Spleen (tissue), 11 donors: ENCODE data around the gene ACVRL1. TPM values are rescaled to one million over a fixed set of nuclear protein-coding genes. Genes with fewer than 3 reads are reported as not detected.

Source experiments
- DNase-seq: peaks from one replicate; pipeline ENCODE4 v3.0.0-alpha.2; 2020
- H3K27ac ChIP-seq, 8 donors: fragments of 200-600 bp; sonication (generic) in 7 of 8; 1 replicate in 4 of 8; 2 replicates in 4 of 8; pipeline versions ENCODE4 v1.5.0 to v1.8.0; 2016 to 2021; ENCODE audit warnings: inconsistent platforms in 4 of 8, mild to moderate bottlenecking in 4 of 8, moderate library complexity in 1 of 8
- H3K27me3 ChIP-seq, 7 donors: fragments of 200-600 bp; sonication (generic) in 6 of 7; replicated peaks in 1 of 7; 1 replicate in 4 of 7; 2 replicates in 3 of 7; pipeline versions ENCODE4 v1.5.0 to v1.8.0; 2016 to 2021; ENCODE audit warnings: inconsistent platforms in 3 of 7, mild to moderate bottlenecking in 1 of 7
- H3K36me3 ChIP-seq, 6 donors: fragments of 200-600 bp; sonication (generic) in 5 of 6; 1 replicate in 4 of 6; 2 replicates in 2 of 6; pipeline versions ENCODE4 v1.5.0 to v1.8.0; 2016 to 2021; ENCODE audit warnings: inconsistent platforms in 2 of 6
- H3K4me1 ChIP-seq, 6 donors: fragments of 200-600 bp; sonication (generic) in 5 of 6; 1 replicate in 3 of 6; 2 replicates in 3 of 6; pipeline versions ENCODE4 v1.5.0 to v1.8.0; 2016 to 2021; ENCODE audit warnings: inconsistent platforms in 3 of 6
- H3K4me3 ChIP-seq, 8 donors: fragments of 200-600 bp; sonication (generic) in 7 of 8; 1 replicate in 4 of 8; 2 replicates in 4 of 8; pipeline versions ENCODE4 v1.5.0 to v1.8.0; 2016 to 2021; ENCODE audit warnings: inconsistent platforms in 4 of 8, mild to moderate bottlenecking in 4 of 8, moderate library complexity in 2 of 8
- H3K9me3 ChIP-seq, 8 donors: fragments of 200-600 bp; sonication (generic) in 7 of 8; 1 replicate in 4 of 8; 2 replicates in 4 of 8; pipeline versions ENCODE4 v1.5.0 to v1.8.0; 2016 to 2021; ENCODE audit warnings: inconsistent platforms in 4 of 8
- CTCF ChIP-seq, 11 experiments: fragments of 200-600 bp in 7 of 11; fragments of 450-650 bp in 4 of 11; sonication (generic) in 4 of 11; IDR thresholded peaks in 8 of 11; conservative IDR thresholded peaks in 3 of 11; 1 replicate in 7 of 11; 2 replicates in 4 of 11; pipeline versions ENCODE4 v1.4.0 to v1.8.0; 2016 to 2021; ENCODE audit warnings: antibody characterized with exemption in 11 of 11, inconsistent platforms in 4 of 11, mild to moderate bottlenecking in 1 of 11
- POLR2A ChIP-seq, 3 donors: fragments of 450-650 bp; IDR thresholded peaks; one replicate each; pipeline ENCODE4 v1.5.1; 2017; ENCODE audit warnings: antibody characterized with exemption in 3 of 3, mild to moderate bottlenecking in 1 of 3
- POLR2AphosphoS5 ChIP-seq, 3 donors: sonication (generic); formaldehyde crosslinking; IDR thresholded peaks; one replicate each; pipeline ENCODE4 v1.5.1; 2017; ENCODE audit warnings: antibody characterized with exemption in 3 of 3
- WGBS, 5 donors: extraction: QIAGEN DNeasy Blood & Tissue Kit in 3 of 5; methylation state at CpG; one replicate each; pipeline versions ENCODE4 v1.1.5 to v1.1.7; 2013 to 2018; 5-methylcytosine and 5-hydroxymethylcytosine counted together
- intact Hi-C: fragments of 100-400 bp; cut with DNase I; formaldehyde crosslinking; loops from one replicate; pipeline ENCODE4 v1.15.0; 2023; ENCODE audit warnings: low total_unique reads
- polyA plus RNA-seq, 3 donors: library from polyadenylated mRNA; stranded (reverse); fragments of 200-250 nt; gene quantifications; one replicate each; pipeline ENCODE4 v1.2.1, GENCODE V29; 2013
- total RNA-seq, 7 donors: library from RNA; depleted of rRNA in 3 of 7; stranded (reverse); fragments of >200 nt in 3 of 7; fragmentation: NEBNext Ultra II Directional in 4 of 7; extraction: Animal tissue kit (Norgen Biotek cat#: 25700) in 4 of 7; gene quantifications; one replicate each; pipeline versions ENCODE4 v1.1.0 to v1.2.1, GENCODE V29; 2016 to 2021
- donor health status: healthy with polysubstance abuse.
- donor health status: DM: no; HTN: no; CAD: no; lungs with moderate emphysema.
- donor health status: DM: no; HTN: no; CAD: no.
- donor health status: Bipolar disorder and iron deficiency.
- donor health status: healthy.
- donor health status: DM: no; HTN: no; CAD: no.
- donor health status: DM: yes; HTN: yes; CAD: no.

Gene ACVRL1
- total and polyA plus RNA-seq, 10 donors: 12.5 to 109 (median 89.1) TPM

DNA sequence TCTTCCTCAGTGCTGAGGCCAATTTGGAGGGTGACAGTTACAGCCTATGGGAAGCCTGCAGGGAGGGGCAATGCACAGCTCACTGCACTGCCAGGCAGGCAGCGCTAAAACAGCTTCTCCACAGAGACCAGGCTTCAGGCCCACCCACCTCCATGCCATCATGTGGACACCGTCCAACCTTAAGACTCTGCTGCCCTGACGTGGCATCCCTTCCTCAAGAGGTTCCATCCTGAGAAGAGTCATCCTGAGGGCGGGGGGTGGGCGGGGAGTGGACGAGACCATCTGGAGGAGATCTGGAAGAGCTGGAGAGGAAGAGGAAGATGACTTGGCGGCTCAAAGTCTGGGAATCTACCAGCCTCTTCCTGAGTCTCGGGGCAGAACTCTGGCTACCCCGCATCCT is 8.4 kb upstream of the ACVRL1 start:
- no peak for TF ChIP-seq CTCF (IDR thresholded peaks at IDR 0.05 in 8 of 11, conservative IDR thresholded peaks at IDR 0.05 in 3 of 11)
- TF ChIP-seq POLR2AphosphoS5 (IDR thresholded peaks at IDR 0.05): peak in 1 of 3 donors; percentile 51
- no peak for TF ChIP-seq POLR2A (IDR thresholded peaks at IDR 0.05)
- H3K27ac ChIP-seq: peak overlapping the region in 2 of 8 donors; percentile 18 to 27
- WGBS, 5 donors: 49 to 63% (median 52%) methylated on average over 8 to 9 of the region's 9 CpGs

DNA sequence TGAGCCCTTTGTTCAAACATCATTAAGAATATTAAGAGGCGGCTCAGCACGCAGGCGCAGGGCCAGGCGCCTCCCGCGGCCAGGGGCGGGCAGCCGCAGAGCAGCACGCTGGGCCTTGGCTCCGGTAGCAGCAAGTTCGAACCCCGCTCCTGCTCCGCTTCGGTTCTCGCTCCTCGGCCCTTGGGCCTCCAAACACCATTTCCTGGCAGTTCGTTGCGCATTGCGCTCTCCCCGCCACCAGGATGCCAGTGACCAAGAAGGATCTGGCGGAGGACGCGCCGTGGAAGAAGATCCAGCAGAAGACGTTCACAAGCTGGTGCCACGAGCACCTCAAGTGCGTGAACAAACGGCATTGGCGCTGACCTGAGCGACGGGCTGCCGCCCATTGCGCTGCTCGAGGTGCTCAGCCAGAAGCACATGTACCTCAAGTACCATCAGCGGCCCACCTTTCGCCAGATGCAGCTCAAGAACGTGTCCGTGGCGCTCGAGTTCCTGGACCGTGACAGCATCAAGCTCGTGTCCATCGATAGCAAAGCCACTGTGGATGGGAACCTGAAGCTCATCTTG is 6.9 kb upstream of the ACVRL1 start:
- peaks cover 4 to 49% (median 27%) of the 10 kb centered on the region in 6 donors for H3K4me1 ChIP-seq
- no peak for DNase-seq
- H3K27me3 ChIP-seq: peaks cover 0 to 4% (median 0%) of the 10 kb centered on the region in 7 donors
- no peak overlapping the region for H3K4me3 ChIP-seq
- intact Hi-C loops: no loop called here
- H3K9me3 ChIP-seq: no peaks in the 10 kb centered on the region
- no peaks in the 10 kb centered on the region for H3K36me3 ChIP-seq
- no peak overlapping the region for H3K27ac ChIP-seq
- 94 to 97% (median 96%) methylated on average over 33 to 43 of the region's 43 CpGs for WGBS, 5 donors
- no peak for TF ChIP-seq CTCF (IDR thresholded peaks at IDR 0.05 in 8 of 11, conservative IDR thresholded peaks at IDR 0.05 in 3 of 11)
- no peak for TF ChIP-seq POLR2AphosphoS5 (IDR thresholded peaks at IDR 0.05)
- no peak for TF ChIP-seq POLR2A (IDR thresholded peaks at IDR 0.05)

More for the DNA sequence above, 8.4 kb upstream of the ACVRL1 start:
- Histone ChIP-seq H3K36me3 (no peaks in the 10 kb centered on the region), H3K4me1 (peaks cover 0 to 49% (median 22%) of the 10 kb centered on the region in 6 donors), H3K9me3 (no peaks in the 10 kb centered on the region), H3K4me3 (no peak overlapping the region), H3K27me3 (peaks cover 0 to 4% (median 0%) of the 10 kb centered on the region in 7 donors)
- no peak for DNase-seq
- intact Hi-C loops: no loop called here

DNA sequence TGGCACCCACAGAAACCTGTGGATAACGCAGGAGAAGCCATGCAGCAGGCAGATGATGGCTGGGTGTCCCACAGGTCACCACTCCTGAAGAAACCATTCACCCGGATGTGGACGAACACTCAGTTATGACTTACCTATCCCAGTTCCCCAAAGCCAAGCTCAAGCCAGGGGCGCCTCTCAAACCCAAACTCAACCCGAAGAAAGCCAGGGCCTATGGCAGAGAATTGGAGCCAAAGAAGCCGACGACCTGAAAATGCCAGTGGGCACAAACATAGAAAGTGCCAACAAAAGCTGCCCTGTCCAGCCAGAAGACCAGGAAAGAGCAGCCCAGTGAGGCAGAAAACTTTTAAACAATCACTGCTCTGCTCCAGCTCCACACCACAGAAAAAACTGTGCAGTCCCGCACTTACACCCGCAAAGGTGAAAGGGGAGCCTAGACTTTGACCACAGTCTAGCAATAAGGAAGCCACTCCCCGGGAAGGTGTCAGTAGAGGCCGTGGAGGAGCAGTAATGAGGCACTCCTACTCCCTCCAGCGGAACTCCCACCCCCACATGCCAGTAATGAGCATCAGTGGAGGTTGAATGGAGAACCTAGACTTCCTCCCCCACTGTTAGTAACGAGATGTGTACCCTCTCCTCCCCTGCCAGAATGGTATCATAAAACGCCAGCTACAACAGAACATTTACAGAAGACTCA is 6.0 kb upstream of the ACVRL1 start:
- H3K9me3 ChIP-seq: no peaks in the 10 kb centered on the region
- intact Hi-C loops: no loop called here
- H3K27me3 ChIP-seq: peaks cover 0 to 13% (median 0%) of the 10 kb centered on the region in 7 donors
- H3K36me3 ChIP-seq: no peaks in the 10 kb centered on the region
- H3K27ac ChIP-seq: no peak overlapping the region
- peaks cover 6 to 50% (median 34%) of the 10 kb centered on the region in 6 donors for H3K4me1 ChIP-seq
- 68 to 75% (median 71%) methylated on average over 14 of the region's 14 CpGs for WGBS, 5 donors
- no peak overlapping the region for H3K4me3 ChIP-seq
- no peak for DNase-seq
- no peak for TF ChIP-seq POLR2A (IDR thresholded peaks at IDR 0.05)
- no peak for TF ChIP-seq POLR2AphosphoS5 (IDR thresholded peaks at IDR 0.05)
- no peak for TF ChIP-seq CTCF (IDR thresholded peaks at IDR 0.05 in 8 of 11, conservative IDR thresholded peaks at IDR 0.05 in 3 of 11)

- Histone ChIP-seq H3K4me3 (no peak overlapping the region), H3K9me3 (no peaks in the 10 kb centered on the region), H3K27ac (no peak overlapping the region), H3K27me3 (peaks cover 0 to 16% (median under 1%) of the 10 kb centered on the region in 7 donors), H3K4me1 (peaks cover 6 to 53% (median 35%) of the 10 kb centered on the region in 6 donors), H3K36me3 (no peaks in the 10 kb centered on the region)
- WGBS, 5 donors: 88 to 96% (median 94%) methylated on average over 11 of the region's 11 CpGs
- DNase-seq: no peak
- intact Hi-C loops: no loop called here
- TF ChIP-seq POLR2A (IDR thresholded peaks at IDR 0.05): no peak
- no peak for TF ChIP-seq POLR2AphosphoS5 (IDR thresholded peaks at IDR 0.05)
- no peak for TF ChIP-seq CTCF (IDR thresholded peaks at IDR 0.05 in 8 of 11, conservative IDR thresholded peaks at IDR 0.05 in 3 of 11)
These were observed 5.4 kb upstream of the ACVRL1 start for GRCh38 chr12:51901881-51902280.
